Cerebellar nuclear complex (tissue), 1 donor: ENCODE results near the gene MAML2.
A peak's percentile ranks its signal among the peaks of the same experiment; 100 is the strongest.

Experiments
- DNase-seq, 2 experiments: peaks; one replicate each; lab custom pipeline; 2025; lab: John Stamatoyannopoulos, UW

MAML2 gene

DNA sequence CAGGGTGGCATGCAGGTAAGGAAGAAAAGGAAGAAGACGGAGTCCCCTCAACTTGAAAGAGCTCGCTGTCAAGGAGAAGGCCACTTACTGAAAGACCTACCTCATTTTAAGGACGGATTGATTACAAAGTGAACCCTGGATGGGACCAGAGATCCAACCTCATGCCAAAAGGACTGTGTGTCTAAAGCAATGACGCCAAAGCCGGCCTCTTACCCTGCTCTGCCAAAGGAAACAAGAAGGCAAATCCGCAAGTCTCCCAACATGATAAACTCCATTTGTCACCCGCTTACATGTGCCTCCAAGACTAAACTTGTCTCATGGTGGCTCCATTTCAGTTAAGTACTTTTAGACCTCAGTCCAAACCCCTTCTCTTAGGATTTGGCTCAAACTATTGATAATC is 270.4 kb downstream of the MAML2 start:
- no peak for DNase-seq

DNA sequence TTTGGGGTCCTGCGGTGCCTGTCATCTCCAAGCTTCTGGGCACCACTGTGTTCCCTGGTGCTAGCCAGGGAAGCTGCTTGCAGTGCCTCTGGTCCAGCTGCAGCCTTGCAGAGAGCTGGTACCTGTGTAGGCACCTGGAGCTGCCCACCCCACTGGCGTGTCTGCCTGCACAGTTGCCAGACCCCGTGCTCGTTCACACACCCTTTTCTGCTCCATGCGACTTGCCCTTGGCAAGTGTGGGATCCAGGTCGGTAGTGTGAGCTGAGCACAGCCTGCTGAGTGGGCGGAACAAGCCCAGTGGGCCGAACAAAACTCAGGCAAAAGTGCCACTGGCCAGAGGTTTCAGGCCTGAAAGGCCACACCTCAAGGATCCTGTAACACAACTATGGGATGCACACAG is 272.5 kb downstream of the MAML2 start:
- no peak for DNase-seq

DNA sequence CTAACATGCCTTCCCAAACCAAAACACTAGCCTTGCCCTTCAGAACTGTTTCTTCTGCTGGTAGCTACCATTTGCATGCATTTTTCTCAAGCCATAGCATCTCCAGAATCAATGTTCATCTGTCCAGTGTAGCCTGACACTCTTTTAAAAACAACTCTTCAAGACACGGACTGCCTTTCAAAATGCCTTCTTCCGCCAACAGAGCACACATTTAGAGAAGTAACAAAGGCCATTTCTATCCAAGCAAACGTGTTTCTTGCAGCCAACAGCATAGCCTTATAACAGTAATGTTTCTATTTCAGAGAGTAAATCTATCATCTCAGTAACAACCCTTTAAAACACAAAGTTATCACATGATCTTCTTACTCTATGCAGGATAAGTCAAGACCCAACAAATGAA is 275.8 kb downstream of the MAML2 start:
- DNase-seq = no peak

DNA sequence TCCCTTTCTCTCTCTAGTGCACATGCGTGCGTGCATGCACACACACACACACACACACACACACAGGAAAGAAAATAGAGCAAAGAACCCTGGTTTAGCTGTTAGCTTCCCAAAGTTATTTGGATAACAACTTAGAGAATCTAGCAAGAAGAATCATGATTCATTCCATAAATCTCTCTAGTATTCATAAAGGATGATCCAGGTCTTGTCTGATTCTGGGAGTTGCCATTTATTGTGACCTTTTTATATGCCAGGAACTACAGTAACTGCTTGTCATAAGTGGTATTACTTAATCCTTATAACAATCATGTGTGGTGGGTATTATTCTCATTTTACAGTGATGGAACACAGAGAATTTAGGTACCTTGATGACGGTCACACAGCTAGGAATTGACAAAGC is 277.6 kb downstream of the MAML2 start:
- DNase-seq = no peak

DNA sequence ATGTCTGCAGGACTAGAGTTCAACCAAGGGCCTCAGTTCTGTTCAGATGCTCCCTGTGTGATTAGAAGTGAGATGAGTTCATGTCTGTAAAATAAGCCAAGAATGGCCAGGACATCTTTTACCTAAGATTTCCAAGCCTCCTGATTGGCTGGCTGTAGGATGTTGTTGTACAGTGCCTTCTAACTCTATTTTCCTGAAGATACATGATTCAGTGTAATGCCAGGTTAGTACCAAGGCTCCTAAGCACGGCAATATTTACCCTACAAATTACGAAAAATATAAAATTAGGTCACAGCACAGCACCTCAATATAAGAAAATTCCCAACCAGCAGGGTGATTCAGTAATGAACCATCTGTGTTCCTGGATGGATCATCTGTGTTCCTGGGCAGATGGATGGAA is 279.1 kb downstream of the MAML2 start:
- peak in 1 of 2 experiments; percentile 92 for DNase-seq

DNA sequence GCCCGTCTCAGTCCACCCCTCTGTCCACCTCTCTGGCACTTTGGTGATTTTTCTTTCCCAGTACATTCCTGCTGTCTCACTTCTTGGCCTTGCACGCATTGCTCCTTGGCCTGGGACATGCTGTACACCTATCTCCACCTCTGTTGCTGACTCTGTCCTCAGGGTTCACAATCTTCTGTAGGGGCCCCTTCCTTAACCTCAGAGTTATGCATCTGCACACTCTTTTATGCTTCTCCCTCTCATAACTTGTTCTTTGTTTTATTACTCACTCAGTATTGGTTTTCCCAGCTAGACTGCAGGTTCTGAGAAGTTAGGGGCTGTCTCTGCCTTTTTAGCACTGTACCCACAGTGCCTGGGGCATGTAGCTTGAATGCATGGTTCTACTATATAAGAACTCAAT is 279.9 kb downstream of the MAML2 start:
- no peak for DNase-seq

DNA sequence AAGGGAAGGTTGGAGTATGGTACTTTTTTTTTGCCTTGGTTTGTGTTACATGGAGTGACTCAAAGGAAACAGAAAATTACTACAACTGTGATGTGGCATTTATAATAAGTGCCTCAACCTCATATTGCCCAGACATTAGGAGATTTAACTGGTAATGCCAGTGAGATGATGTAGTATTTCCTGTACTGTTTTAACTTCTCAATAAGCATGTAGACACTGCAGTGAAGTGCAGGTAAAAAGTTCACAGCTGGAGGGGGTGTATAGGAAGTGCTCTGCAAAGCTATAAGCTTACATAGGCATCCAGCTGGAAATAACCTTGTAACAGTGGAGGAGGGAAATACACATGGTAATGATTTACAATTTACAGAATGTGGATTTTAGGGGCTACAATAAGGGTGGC is 280.9 kb downstream of the MAML2 start:
- no peak for DNase-seq

DNA sequence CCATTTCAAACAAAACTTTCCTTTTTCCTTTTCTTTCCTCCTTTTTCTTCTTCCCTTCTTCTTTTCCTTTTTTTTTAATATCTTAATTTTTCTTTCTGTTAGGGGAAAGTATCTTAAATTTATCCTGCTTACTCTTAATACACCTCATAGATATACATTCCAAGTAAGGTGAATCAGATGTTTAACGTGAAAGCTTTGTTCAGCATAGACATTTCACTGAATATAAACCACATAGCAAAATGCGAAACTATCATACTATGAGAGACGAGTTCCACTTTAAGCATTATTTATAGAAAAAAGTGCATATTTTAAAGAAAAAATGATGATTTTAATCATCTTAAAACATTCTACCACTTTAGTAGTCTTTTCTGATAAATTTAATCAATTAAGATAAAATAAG is 281.3 kb downstream of the MAML2 start:
- DNase-seq = no peak

DNA sequence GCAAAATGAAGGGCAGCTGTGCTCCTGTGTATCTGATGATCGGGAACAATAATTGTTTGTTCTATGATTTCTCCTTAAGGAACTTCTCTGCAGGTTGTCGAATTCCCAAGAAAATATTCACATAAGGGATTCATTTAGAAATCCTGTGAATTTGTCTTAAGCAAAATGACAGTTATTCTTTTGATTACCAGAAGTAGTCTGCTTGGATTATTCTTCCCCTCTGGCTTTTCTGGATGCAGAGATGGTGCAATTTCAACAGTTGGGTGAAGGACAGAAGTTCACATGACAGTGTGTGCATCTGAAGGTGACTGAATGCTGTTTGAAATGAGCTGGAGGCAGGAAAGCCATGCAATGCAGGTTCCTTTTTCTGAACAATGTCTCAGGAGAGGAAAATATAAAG is 281.9 kb downstream of the MAML2 start:
- no peak for DNase-seq

DNA sequence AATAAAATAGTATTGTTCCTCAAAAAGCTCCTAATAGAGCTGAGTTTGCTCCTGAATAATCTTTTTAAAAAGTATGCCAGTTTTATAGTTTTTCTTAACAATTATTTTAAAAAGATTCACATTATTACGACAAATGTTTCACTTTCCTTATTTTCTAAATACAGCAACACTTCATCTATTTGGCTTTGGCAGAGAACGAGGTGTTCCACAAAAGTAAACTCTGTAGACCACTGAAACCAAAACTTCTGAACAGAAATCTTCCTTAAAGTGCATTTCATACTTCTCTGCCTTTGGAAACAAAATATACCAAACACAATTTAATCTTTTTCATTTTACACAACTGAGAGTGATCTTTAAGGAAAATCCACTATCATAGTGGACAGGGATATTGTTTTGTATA is 285.5 kb downstream of the MAML2 start:
- DNase-seq = no peak

DNA sequence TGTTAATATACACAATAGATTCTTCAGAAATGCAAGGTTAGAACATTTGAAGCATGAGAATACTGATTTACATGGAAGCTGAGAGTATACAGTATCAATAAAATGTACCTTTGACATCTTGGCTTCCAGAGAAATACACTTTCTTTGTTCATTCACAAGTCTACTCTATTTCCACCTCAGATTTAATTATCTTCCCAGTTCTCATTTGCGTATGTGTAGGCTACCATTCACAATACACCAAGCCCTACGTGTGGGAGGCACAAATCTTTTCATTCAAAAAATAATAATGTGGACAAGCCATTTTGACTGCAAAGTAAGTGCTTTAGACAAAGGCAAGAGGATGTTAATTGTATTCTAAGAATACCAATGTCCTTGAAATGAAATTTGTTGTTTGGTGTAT is 286.4 kb downstream of the MAML2 start:
- DNase-seq = no peak

DNA sequence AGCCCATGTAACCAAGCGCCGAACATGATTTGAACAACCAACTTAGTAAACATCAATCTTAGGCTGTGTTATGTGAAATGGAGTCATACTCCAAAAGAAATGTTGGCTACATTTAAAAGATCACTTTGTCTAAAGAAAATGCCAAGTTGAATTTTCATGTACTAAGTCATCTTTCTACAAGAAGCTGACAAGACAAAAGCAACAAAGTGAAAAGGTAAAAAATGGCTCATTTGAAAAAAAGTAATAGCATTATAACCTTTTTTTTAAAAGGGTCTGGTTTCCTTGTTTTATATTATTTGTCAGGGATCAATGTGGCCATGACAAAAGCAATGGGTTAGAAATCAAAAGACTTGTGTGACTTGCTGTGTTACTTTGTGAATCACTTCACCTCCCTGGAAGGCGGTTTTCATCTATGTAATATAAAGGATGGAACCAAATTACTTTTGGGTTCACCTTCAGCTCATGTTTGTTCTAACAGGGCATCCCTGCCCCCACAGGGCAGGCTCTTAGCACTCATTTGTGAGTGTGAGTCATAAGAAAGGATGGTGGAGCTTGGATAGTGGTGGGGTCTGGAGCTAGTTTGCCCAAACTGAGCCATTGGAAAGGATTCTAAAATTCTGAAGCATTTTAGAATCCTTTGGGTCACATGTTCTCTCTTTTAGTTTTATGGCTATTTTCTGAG is 287.1 kb downstream of the MAML2 start:
- DNase-seq = no peak

DNA sequence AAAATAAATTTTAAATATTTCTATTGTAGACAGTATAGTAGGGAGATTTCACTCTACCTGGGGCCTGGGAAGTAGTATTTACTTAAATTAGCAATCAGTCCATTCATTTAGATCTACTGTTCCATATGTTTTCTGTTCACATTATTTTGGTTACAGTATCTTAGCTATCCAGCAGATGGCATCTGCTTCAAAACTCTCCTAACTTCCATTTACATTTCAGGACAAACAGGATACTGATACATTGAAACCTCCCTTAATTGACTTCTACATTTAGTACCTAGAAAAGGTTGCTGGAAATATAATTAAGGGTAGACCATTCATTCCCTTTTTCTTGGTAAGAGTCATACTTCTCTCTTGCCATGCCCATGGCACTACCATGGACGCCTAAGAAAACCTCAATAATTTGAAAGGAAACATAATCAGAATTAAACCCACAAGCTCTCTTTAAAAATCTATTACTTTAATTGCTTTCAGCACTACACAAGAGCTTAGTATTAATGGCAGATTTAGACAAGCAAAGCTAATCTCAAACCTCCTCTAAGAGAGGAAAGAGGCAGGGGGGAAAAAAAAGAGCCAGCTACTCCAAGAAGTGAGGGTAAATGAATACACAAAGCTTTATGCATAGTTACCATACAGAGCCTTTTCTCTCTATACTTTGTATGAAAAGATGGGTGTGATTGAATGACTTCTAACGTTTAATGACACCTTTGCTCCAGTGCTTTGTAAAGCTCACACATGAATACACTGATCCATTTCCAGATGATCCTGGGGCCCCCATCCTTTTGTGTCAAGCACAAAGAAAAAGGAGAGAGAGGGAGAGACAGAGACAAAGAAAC is 287.9 kb downstream of the MAML2 start:
- no peak for DNase-seq

DNA sequence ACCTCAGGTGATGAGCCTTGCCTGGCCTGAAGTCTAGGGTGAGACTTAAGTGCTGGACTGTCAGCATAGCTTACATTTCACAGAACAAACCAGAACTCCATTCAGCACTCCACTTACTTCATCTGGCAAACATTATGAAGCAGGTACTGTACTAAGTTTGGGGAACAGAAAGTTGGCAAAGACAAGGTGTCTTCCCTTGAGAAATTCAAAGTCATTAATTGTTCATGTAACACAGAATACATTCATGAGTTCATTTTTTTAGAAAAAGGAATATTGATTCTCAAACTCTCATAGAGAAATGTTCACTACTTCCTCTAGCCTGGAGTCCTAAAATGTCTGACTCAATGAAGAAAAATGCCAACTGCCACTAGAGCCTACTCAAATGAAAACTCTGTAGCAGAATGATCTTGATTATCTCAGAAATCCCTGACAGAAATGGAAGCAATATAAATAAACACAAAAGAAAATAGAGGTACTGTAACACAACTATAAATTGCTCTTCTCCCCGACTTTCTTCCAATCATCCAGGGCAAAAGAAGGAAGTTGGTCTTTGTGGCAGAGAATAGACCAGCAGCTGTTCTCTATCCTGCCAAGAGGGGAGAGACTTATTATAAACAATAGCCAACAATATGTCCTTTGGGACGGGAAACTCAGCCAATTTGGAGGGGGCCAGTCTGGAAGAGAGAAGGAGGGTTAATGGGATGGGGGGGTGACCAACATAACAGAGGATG is 289.9 kb downstream of the MAML2 start:
- no peak for DNase-seq

DNA sequence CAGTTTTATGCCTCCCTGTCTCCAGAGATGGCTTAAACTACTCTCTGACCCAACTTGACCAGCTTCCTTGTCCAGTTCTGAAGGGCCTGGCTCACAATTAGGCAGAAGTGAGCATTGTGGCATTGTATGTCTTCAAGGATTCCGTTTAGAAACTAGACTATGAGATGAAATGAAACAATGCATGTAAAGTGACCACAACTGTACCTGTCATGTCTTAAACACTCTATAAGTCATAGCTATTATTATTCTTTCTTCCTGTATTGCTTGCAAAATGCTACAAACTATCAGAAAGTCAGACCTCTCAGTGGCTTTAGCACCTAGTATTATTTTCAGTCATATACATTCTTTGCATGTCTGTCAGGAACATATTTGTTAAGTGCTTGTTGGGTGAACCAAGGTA is 291.2 kb downstream of the MAML2 start:
- no peak for DNase-seq

DNA sequence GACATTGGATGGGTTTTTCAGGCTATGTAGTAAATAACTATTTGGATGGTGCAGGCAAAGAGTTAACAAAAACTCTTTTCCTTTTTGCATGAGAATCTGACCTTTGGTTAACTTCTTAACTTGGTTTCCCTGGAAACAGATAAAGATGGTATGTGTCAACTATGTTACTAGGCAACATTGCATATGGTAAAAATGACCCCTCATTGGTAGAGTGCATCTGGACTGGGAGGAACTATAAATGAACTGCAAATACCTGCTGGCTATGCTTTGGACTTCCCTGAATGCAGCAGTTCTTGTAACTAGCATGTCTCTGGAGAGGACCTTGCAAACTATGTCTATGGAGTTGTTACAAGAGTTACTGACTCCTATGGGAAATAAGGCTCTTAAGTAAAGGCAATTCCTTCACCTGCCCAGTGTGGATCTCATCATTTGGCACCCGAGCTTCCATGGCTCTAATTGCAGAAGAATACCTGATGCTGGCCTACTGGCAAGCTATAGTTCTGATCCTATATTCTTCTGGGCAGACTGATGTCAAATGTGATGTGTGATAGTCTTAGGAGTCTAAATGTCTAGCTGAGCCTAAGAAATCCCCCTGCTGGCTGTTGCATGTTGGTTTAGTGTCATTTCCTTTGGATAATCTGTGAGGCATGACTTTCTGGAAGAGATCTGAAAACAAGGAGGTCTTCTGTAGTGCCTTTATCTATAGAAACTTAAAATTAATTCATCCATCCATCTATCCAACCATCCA is 292.4 kb downstream of the MAML2 start:
- no peak for DNase-seq

DNA sequence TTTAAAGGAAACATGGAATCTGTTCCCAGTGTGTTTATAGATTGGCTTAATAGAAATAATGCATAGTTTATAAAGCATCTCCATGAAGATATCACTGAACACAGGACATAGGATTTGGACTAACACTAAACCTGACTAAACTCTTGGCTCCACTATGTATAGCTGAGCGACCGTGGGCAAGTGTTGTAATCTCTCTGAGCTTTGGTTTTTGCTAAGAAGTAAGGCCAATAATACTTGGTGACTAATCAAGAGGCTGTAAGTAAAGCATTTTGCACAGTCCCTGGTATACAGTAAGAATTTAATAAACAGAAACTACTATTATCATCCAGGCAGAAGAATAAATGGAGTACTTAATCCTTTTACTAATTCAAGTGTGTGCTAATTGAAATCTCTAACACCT is 293.6 kb downstream of the MAML2 start:
- no peak for DNase-seq

DNA sequence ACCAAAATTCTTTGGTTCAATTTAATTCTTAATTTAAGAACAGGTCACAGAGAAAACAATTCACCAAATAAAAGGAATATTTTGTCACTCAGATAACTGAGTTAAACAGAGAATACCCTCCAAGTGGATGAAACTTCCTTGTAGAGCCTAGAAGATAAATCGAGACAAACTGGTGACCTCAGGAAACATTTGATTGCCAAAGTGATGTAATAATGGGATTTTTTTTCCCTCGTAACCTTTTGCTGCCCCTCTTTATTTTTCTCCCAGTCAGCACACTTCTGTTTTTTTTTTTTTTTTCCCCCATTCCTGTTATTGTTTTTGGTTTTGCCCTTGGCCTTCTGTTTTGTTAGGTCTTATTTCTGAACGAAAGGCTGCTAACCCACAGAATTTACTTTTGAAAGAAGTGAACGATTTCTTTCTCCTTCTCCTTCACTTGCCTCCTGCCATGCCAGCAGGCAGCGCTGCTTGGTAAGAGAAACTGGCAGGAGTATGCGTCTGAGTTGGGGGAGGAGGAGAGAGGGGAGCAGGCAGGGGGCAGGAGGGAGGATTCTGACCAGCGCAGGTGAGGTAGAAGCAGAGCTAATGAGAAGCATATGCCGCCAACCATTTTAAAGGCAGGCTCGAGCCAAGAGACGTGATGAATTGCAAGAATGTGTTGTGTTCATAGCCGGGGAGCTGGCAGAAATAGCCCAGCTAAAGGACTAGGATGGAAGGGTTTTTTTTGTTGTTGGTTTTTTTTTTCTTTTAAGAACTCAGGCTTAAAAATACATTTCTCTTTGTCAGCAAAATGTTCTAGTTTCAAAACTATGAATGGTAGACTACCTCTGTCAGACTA is 297.2 kb downstream of the MAML2 start:
- peak; percentile 49 to 70 for DNase-seq

DNA sequence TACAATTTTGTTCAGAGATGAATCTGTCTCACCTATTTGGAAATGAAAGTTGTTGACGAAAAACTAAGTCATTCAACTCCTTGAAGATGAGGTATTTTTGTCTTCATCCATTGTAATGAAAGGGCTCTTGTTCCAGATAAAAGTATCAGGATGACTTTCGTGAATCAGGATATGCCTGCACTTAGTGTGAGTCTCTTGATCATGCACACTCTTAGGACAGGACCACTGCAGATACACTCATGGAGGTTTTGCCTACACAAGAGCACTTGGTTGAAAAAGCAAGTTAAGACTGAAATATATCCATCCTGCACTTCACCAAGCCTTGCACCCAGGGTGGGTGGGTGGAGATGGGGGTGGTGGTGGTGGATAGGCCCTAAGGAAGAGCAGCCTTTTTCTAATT is 298.2 kb downstream of the MAML2 start:
- no peak for DNase-seq

DNA sequence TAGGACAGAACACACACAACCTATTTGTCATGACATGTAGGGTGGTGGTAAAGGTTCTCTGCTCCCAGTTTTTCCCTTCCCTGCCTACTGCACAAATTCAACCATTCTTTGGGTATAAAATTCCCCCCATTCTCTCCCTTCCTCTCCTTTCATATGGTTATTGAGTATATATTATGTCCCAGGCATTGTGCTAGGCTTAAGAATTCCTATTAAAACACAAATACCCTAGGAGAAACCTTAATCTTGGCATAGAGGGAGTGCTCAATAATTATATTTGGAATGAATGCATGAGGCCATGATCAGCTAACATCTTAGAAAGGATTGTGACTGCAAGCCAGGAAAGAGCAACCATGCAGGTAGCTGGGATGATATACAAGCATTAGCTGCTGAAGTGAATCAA is 298.7 kb downstream of the MAML2 start:
- DNase-seq = no peak

DNA sequence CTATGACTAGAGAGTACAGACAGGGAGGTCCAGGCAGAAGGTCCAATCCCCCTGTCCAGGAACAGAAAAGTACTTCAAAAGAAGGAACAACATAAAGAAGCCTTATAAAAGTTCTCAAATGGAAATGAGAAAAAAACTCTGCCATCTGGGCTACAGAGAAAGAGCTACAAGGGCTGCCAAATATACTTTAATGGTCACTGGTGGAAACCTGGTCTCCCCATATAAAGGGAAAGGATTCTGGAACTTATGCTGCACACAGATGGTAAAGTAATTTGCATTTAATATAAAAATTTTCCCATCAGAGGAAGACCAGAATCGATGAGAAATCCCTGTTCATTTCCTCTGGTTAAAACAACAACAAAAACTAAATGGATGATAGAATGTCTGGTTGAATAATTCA is 299.7 kb downstream of the MAML2 start:
- no peak for DNase-seq
